Activated naive CD4-positive, alpha-beta T cell treated with Interleukin-2 at 50 U/mL for 16 hours (primary cell): ENCODE data around the gene ACBD5.
"Not testable (repeated sequence)": the region's sequence is repeated elsewhere in the genome, so short reads cannot be mapped to it uniquely, and the experiment has no call there.

ENCODE experiments used
- DNase-seq: peaks from one replicate; pipeline ENCODE4 v3.0.0-alpha.2; 2020

ACBD5 gene

GRCh38 chr10:27240212-27241009 is at the start of gene ACBD5:
Gene ACBD5, minus strand, starts transcription at chr10:27240797. Its CDS starts 109 bp downstream, at chr10:27240688.
- peak; percentile 79 for DNase-seq

- peak; percentile 30 for DNase-seq
Measured at GRCh38 chr10:27285093-27285492, 44.5 kb upstream of the ACBD5 start.

- DNase-seq, result no peak
Measured at GRCh38 chr10:27276581-27276980, 36.0 kb upstream of the ACBD5 start.

- not testable (repeated sequence) for DNase-seq
Measured at GRCh38 chr10:27266025-27266424, 25.4 kb upstream of the ACBD5 start.

- not testable (repeated sequence) for DNase-seq
Measured at GRCh38 chr10:27262788-27263187, 22.2 kb upstream of the ACBD5 start.

GRCh38 chr10:27258838-27259812 is 18.5 kb upstream of the ACBD5 start:
- peak; percentile 36 for DNase-seq

GRCh38 chr10:27258492-27258837 is 17.9 kb upstream of the ACBD5 start:
- DNase-seq, result no peak

GRCh38 chr10:27256299-27257189 is 15.9 kb upstream of the ACBD5 start:
- DNase-seq, result no peak

- DNase-seq, result no peak
Measured at GRCh38 chr10:27253576-27253975, 13.0 kb upstream of the ACBD5 start.

GRCh38 chr10:27252267-27253000 is 11.8 kb upstream of the ACBD5 start:
- DNase-seq, result peak; percentile 85

GRCh38 chr10:27251554-27251953 is 11.0 kb upstream of the ACBD5 start:
- no peak for DNase-seq

GRCh38 chr10:27248215-27248614 is 7.6 kb upstream of the ACBD5 start:
- DNase-seq, result no peak

GRCh38 chr10:27247441-27247840 is 6.8 kb upstream of the ACBD5 start:
- no peak for DNase-seq

GRCh38 chr10:27247006-27247405 is 6.4 kb upstream of the ACBD5 start:
- no peak for DNase-seq

GRCh38 chr10:27245836-27246235 is 5.2 kb upstream of the ACBD5 start:
- no peak for DNase-seq

GRCh38 chr10:27244976-27245375 is 4.4 kb upstream of the ACBD5 start:
- no peak for DNase-seq

GRCh38 chr10:27242951-27243551 is 2.5 kb upstream of the ACBD5 start:
- peak; percentile 70 for DNase-seq

- no peak for DNase-seq
Measured at GRCh38 chr10:27242473-27242950, 1.9 kb upstream of the ACBD5 start.

- DNase-seq, result peak; percentile 88
Measured at GRCh38 chr10:27241652-27242472, 1.3 kb upstream of the ACBD5 start.

GRCh38 chr10:27241010-27241651 is 534 bp upstream of the ACBD5 start:
- DNase-seq, result no peak
